Amniotic stem cell (primary cell): ENCODE results near the gene MAP1LC3B2.

Experiments
- DNase-seq: peaks from one replicate; lab custom pipeline; 2025; lab: John Stamatoyannopoulos, UW

Gene MAP1LC3B2

GRCh38 chr12:116595672-116596071 lies 36.5 kb downstream of the MAP1LC3B2 start:
- DNase-seq, result no peak

- no peak for DNase-seq
These were observed 38.7 kb downstream of the MAP1LC3B2 start for GRCh38 chr12:116597886-116598285.

GRCh38 chr12:116598311-116599284 lies 39.4 kb downstream of the MAP1LC3B2 start:
- DNase-seq, result no peak

GRCh38 chr12:116599285-116600136 lies 40.3 kb downstream of the MAP1LC3B2 start:
- peak; percentile 47 for DNase-seq

GRCh38 chr12:116600959-116601918 lies 42.1 kb downstream of the MAP1LC3B2 start:
- no peak for DNase-seq

GRCh38 chr12:116601933-116602810 lies 43.0 kb downstream of the MAP1LC3B2 start:
- no peak for DNase-seq

- DNase-seq, result no peak
These were observed 44.5 kb downstream of the MAP1LC3B2 start for GRCh38 chr12:116603546-116604177.

GRCh38 chr12:116604178-116604895 lies 45.2 kb downstream of the MAP1LC3B2 start:
- no peak for DNase-seq

GRCh38 chr12:116604951-116605641 lies 45.9 kb downstream of the MAP1LC3B2 start:
- no peak for DNase-seq

- no peak for DNase-seq
These were observed 47.2 kb downstream of the MAP1LC3B2 start for GRCh38 chr12:116606397-116606796.

- DNase-seq, result no peak
These were observed 47.9 kb downstream of the MAP1LC3B2 start for GRCh38 chr12:116607039-116607438.

GRCh38 chr12:116609319-116610114 lies 50.3 kb downstream of the MAP1LC3B2 start:
- DNase-seq, result no peak

GRCh38 chr12:116610971-116611541 lies 51.9 kb downstream of the MAP1LC3B2 start:
- no peak for DNase-seq

GRCh38 chr12:116612436-116612835 lies 53.3 kb downstream of the MAP1LC3B2 start:
- no peak for DNase-seq

- DNase-seq, result no peak
These were observed 54.1 kb downstream of the MAP1LC3B2 start for GRCh38 chr12:116613256-116613655.

- no peak for DNase-seq
These were observed 55.2 kb downstream of the MAP1LC3B2 start for GRCh38 chr12:116614194-116614915.
